Caco-2 (cell line): Measurements from ENCODE around the gene TULP1. TPM values are rescaled to one million over a fixed set of nuclear protein-coding genes. Genes with fewer than 3 reads are reported as not detected.
A peak's percentile ranks its signal among the peaks of the same experiment; 100 is the strongest.

Experiments used
- BruUV-seq: library from RNA; stranded (reverse); fragments of 400-500 nt; replicated peaks from 2 replicates; lab custom pipeline; 2021; lab: Mats Ljungman, UMichigan
- CTCF ChIA-PET: fragments of 300-600 bp; sonication (Branson Sonifier 250); formaldehyde crosslinking; loops from one replicate; lab custom pipeline; 2022; ENCODE audit warnings: antibody characterized with exemption; lab: Charles Lee
- POLR2A ChIA-PET: fragments of 300-600 bp; sonication (Branson Sonifier 250); formaldehyde crosslinking; loops from one replicate; lab custom pipeline; 2022; ENCODE audit warnings: antibody characterized with exemption; lab: Charles Lee
- DNase-seq, 2 experiments: peaks; one replicate each; pipeline versions ENCODE4 v3.0.0 to v3.0.0-alpha.2; 2020 to 2022
- H3K27me3 ChIP-seq: replicated peaks from 2 replicates; pipeline ENCODE4 v1.6.0; 2011; ENCODE audit warnings: low read length; ENCODE audit not compliant: control insufficient read depth, insufficient read depth
- H3K36me3 ChIP-seq: 2 replicates; pipeline ENCODE4 v1.5.1; 2011; ENCODE audit warnings: low read length; ENCODE audit not compliant: control insufficient read depth, insufficient read depth
- H3K4me1 ChIP-seq: fragments of 250-450 bp; sonication (Bioruptor Pico); 2 replicates; pipeline ENCODE4 v1.5.1; 2020; ENCODE audit warnings: mild to moderate bottlenecking
- H3K4me3 ChIP-seq: 2 replicates; pipeline ENCODE4 v1.5.1; 2011; ENCODE audit warnings: low read depth, mild to moderate bottlenecking, control low read depth, low read length
- H3K9me3 ChIP-seq: fragments of 250-450 bp; sonication (Bioruptor Pico); 2 replicates; pipeline ENCODE4 v1.5.1; 2020; ENCODE audit warnings: mild to moderate bottlenecking, moderate library complexity
- H3K27ac Mint-ChIP-seq: one replicate; pipeline ENCODE4 v1.8.0; 2022; ENCODE audit warnings: mixed read lengths; ENCODE audit not compliant: unreplicated experiment
- H3K27me3 Mint-ChIP-seq: one replicate; pipeline ENCODE4 v1.8.0; 2022; ENCODE audit warnings: mixed read lengths; ENCODE audit not compliant: insufficient read depth, unreplicated experiment
- H3K36me3 Mint-ChIP-seq: one replicate; pipeline ENCODE4 v1.8.0; 2022; ENCODE audit warnings: mild to moderate bottlenecking, mixed read lengths; ENCODE audit not compliant: insufficient read depth, unreplicated experiment
- H3K4me1 Mint-ChIP-seq: one replicate; pipeline ENCODE4 v1.8.0; 2022; ENCODE audit warnings: low read depth, mixed read lengths; ENCODE audit not compliant: unreplicated experiment
- H3K4me3 Mint-ChIP-seq: one replicate; pipeline ENCODE4 v1.8.0; 2022; ENCODE audit warnings: mild to moderate bottlenecking, moderate library complexity, mixed read lengths; ENCODE audit not compliant: unreplicated experiment
- H3K9me3 Mint-ChIP-seq: one replicate; pipeline ENCODE4 v1.8.0; 2022; ENCODE audit warnings: mixed read lengths; ENCODE audit not compliant: unreplicated experiment
- CTCF ChIP-seq, 2 experiments: fragments of 200-600 bp in 1 of 2; IDR thresholded peaks; 1 replicate in 1 of 2; 2 replicates in 1 of 2; pipeline versions ENCODE4 v1.5.1 to v1.8.0; 2011 to 2022; ENCODE audit warnings: antibody characterized with exemption in 1 of 2, control low read depth in 1 of 2, inconsistent platforms in 1 of 2, low read depth in 1 of 2, low read length in 1 of 2, mild to moderate bottlenecking in 1 of 2, moderate library complexity in 1 of 2; ENCODE audit not compliant: insufficient read depth in 1 of 2, severe bottlenecking in 1 of 2, unreplicated experiment in 1 of 2
- intact Hi-C: fragments of 100-400 bp; cut with micrococcal nuclease; formaldehyde crosslinking; loops from one replicate; pipeline ENCODE4 v1.10.0; 2022; ENCODE audit not compliant: unreplicated experiment
- total RNA-seq: library from RNA; stranded (reverse); gene quantifications from 2 replicates; pipeline ENCODE4 v1.2.3, GENCODE V29; 2022

TULP1 gene
- total RNA-seq, 1 experiment from 2014 or later, result not detected

- Mint-ChIP-seq H3K4me1 (peaks cover 19% of the 10 kb centered on the region), H3K27ac (no peak overlapping the region), H3K9me3 (no peaks in the 10 kb centered on the region), H3K27me3 (no peaks in the 10 kb centered on the region), H3K4me3 (no peak overlapping the region), H3K36me3 (peaks cover 100% of the 10 kb centered on the region)
- H3K27me3 ChIP-seq, result no peaks in the 10 kb centered on the region
- H3K9me3 ChIP-seq, result no peaks in the 10 kb centered on the region
- no peak for DNase-seq
- peaks cover 8% of the 10 kb centered on the region for H3K36me3 ChIP-seq
- BruUV-seq, result no TSS peak
- ChIA-PET POLR2A (interaction anchor here (0.6 to 3.4 kb wide), 5 partner anchors 14 to 801 kb away, joined by 3 to 18 read pairs (median 5); partner anchors contain the start of gene TEAD3), CTCF (no interaction called here)
- H3K4me1 ChIP-seq, result peaks cover 28% of the 10 kb centered on the region
- intact Hi-C loops, result no loop called here
- H3K4me3 ChIP-seq, result no peak overlapping the region
- no peak for TF ChIP-seq CTCF (IDR thresholded peaks at IDR 0.05; ENCODE audit: insufficient read depth in 1 of 2, low read depth in 1 of 2, low read length in 1 of 2, severe bottlenecking in 1 of 2, unreplicated experiment in 1 of 2)
These were observed 39.4 kb downstream of the TULP1 start for GRCh38 chr6:35473075-35473849.

GRCh38 chr6:35471836-35472345 lies 40.8 kb downstream of the TULP1 start:
- intact Hi-C loops, result no loop called here
- Histone ChIP-seq H3K4me3 (no peak overlapping the region), H3K27me3 (no peaks in the 10 kb centered on the region), H3K4me1 (peaks cover 30% of the 10 kb centered on the region), H3K36me3 (peaks cover 8% of the 10 kb centered on the region), H3K9me3 (no peaks in the 10 kb centered on the region)
- BruUV-seq, result no TSS peak
- Mint-ChIP-seq H3K36me3 (peaks cover 100% of the 10 kb centered on the region), H3K9me3 (no peaks in the 10 kb centered on the region), H3K27ac (peak overlapping the region; percentile 35), H3K4me3 (peak overlapping the region; percentile 86), H3K4me1 (peaks cover 26% of the 10 kb centered on the region), H3K27me3 (no peaks in the 10 kb centered on the region)
- TF ChIP-seq CTCF (IDR thresholded peaks at IDR 0.05; ENCODE audit: insufficient read depth in 1 of 2, low read depth in 1 of 2, low read length in 1 of 2, severe bottlenecking in 1 of 2, unreplicated experiment in 1 of 2), result no peak
- POLR2A ChIA-PET, result interaction anchor here (1.0 to 3.4 kb wide), 4 partner anchors 10 to 117 kb away, joined by 3 to 18 read pairs (median 5); partner anchors contain the start of gene TEAD3
- CTCF ChIA-PET, result no interaction called here
- DNase-seq, result no peak

- peaks cover 30% of the 10 kb centered on the region for H3K4me1 ChIP-seq
- no peak overlapping the region for H3K4me3 ChIP-seq
- H3K27me3 Mint-ChIP-seq, result no peaks in the 10 kb centered on the region
- DNase-seq, result no peak
- H3K4me3 Mint-ChIP-seq, result peak overlapping the region; percentile 86
- TF ChIP-seq CTCF (IDR thresholded peaks at IDR 0.05; ENCODE audit: insufficient read depth in 1 of 2, low read depth in 1 of 2, low read length in 1 of 2, severe bottlenecking in 1 of 2, unreplicated experiment in 1 of 2), result no peak
- H3K9me3 ChIP-seq, result no peaks in the 10 kb centered on the region
- CTCF ChIA-PET, result interaction anchor here (0.6 kb wide), 1 partner anchor 264 kb away, joined by 4 read pairs; no protein-coding TSS in a partner anchor
- no peaks in the 10 kb centered on the region for H3K9me3 Mint-ChIP-seq
- peaks cover 26% of the 10 kb centered on the region for H3K4me1 Mint-ChIP-seq
- BruUV-seq, result no TSS peak
- POLR2A ChIA-PET, result interaction anchor here (0.7 to 1.7 kb wide), 4 partner anchors 11 to 677 kb away, joined by 3 to 5 read pairs (median 4); no protein-coding TSS in a partner anchor
- intact Hi-C loops, result no loop called here
- no peaks in the 10 kb centered on the region for H3K27me3 ChIP-seq
- H3K36me3 Mint-ChIP-seq, result peaks cover 90% of the 10 kb centered on the region
- H3K36me3 ChIP-seq, result peaks cover 8% of the 10 kb centered on the region
- peak overlapping the region; percentile 88 for H3K27ac Mint-ChIP-seq
These were observed 42.0 kb downstream of the TULP1 start for GRCh38 chr6:35470663-35471120.
